Activated T-cell treated with anti-CD3 and anti-CD28 coated beads, Interleukin-2, amount 50 U/mL, for 72 hours (primary cell): Measurements from ENCODE around the gene LPO. TPM values are rescaled to one million over a fixed set of nuclear protein-coding genes. Genes with fewer than 3 reads are reported as not detected.

Source experiments
- ATAC-seq, 2 donors: fragments of 150-1000 bp; cut with Tn5 transposase; replicated peaks in 1 of 2; 2 replicates each; pipeline ENCODE4 v1.10.0; 2021; ENCODE audit warnings: moderate library complexity in 2 of 2, mild to moderate bottlenecking in 1 of 2
- DNase-seq, 2 donors: peaks; one replicate each; pipeline ENCODE4 v3.0.0; 2021 to 2022; ENCODE audit warnings: mixed read lengths in 1 of 2
- H3K27ac Mint-ChIP-seq: one replicate; pipeline ENCODE4 v1.8.0; 2022; ENCODE audit warnings: mild to moderate bottlenecking, moderate library complexity, mixed read lengths
- H3K27me3 Mint-ChIP-seq: one replicate; pipeline ENCODE4 v1.8.0; 2022; ENCODE audit warnings: low read depth, mixed read lengths
- H3K36me3 Mint-ChIP-seq, 2 donors: one replicate each; pipeline ENCODE4 v1.8.0; 2022; ENCODE audit warnings: mixed read lengths in 2 of 2, mild to moderate bottlenecking in 1 of 2; ENCODE audit not compliant: insufficient read depth in 2 of 2
- H3K4me1 Mint-ChIP-seq: one replicate; pipeline ENCODE4 v1.8.0; 2022; ENCODE audit warnings: low read depth, mixed read lengths
- H3K4me3 Mint-ChIP-seq, 2 donors: one replicate each; pipeline ENCODE4 v1.8.0; 2022; ENCODE audit warnings: mild to moderate bottlenecking in 2 of 2, mixed read lengths in 2 of 2, moderate library complexity in 2 of 2
- H3K9me3 Mint-ChIP-seq, 2 donors: one replicate each; pipeline ENCODE4 v1.8.0; 2022; ENCODE audit warnings: mixed read lengths in 2 of 2
- total RNA-seq, 2 donors: library from RNA; stranded (reverse); gene quantifications; one replicate each; pipeline ENCODE4 v1.2.3, GENCODE V29; 2022

LPO gene
- total RNA-seq, 2 donors from 2014 or later: 0.12 to 0.31 TPM

GRCh38 chr17:58311429-58311894 lies 73.1 kb downstream of the LPO start:
- no peaks in the 10 kb centered on the region for H3K9me3 Mint-ChIP-seq
- no peaks in the 10 kb centered on the region for H3K36me3 Mint-ChIP-seq
- H3K27ac Mint-ChIP-seq: no peak overlapping the region
- H3K4me3 Mint-ChIP-seq: no peak overlapping the region
- no peaks in the 10 kb centered on the region for H3K27me3 Mint-ChIP-seq
- ATAC-seq: no peak
- peak in 1 of 2 donors; percentile 7 for DNase-seq
- peaks cover 4% of the 10 kb centered on the region for H3K4me1 Mint-ChIP-seq

GRCh38 chr17:58312021-58312630 lies 73.7 kb downstream of the LPO start:
- Mint-ChIP-seq H3K9me3 (no peaks in the 10 kb centered on the region), H3K36me3 (no peaks in the 10 kb centered on the region), H3K27ac (no peak overlapping the region), H3K4me3 (no peak overlapping the region), H3K4me1 (peaks cover 10% of the 10 kb centered on the region), H3K27me3 (no peaks in the 10 kb centered on the region)
- DNase-seq (peak in 1 of 2 donors; percentile 9), ATAC-seq (peak in 1 of 2 donors; percentile 2)

GRCh38 chr17:58312829-58313228 lies 74.4 kb downstream of the LPO start:
- ATAC-seq (no peak), DNase-seq (no peak)
- Mint-ChIP-seq H3K27ac (peak overlapping the region; percentile 55), H3K4me3 (no peak overlapping the region), H3K36me3 (no peaks in the 10 kb centered on the region), H3K27me3 (no peaks in the 10 kb centered on the region), H3K9me3 (no peaks in the 10 kb centered on the region), H3K4me1 (peaks cover 17% of the 10 kb centered on the region)

GRCh38 chr17:58313815-58314705 lies 75.7 kb downstream of the LPO start:
- Mint-ChIP-seq H3K4me1 (peaks cover 27% of the 10 kb centered on the region), H3K27ac (peak overlapping the region; percentile 5), H3K9me3 (no peaks in the 10 kb centered on the region), H3K36me3 (no peaks in the 10 kb centered on the region), H3K4me3 (no peak overlapping the region), H3K27me3 (no peaks in the 10 kb centered on the region)
- peak in 1 of 2 donors; percentile 1 for DNase-seq
- ATAC-seq: no peak

GRCh38 chr17:58314706-58315015 lies 76.3 kb downstream of the LPO start:
- H3K9me3 Mint-ChIP-seq: no peaks in the 10 kb centered on the region
- DNase-seq (no peak), ATAC-seq (no peak)
- H3K4me1 Mint-ChIP-seq: peaks cover 30% of the 10 kb centered on the region
- H3K4me3 Mint-ChIP-seq: no peak overlapping the region
- H3K36me3 Mint-ChIP-seq: no peaks in the 10 kb centered on the region
- H3K27ac Mint-ChIP-seq: no peak overlapping the region
- no peaks in the 10 kb centered on the region for H3K27me3 Mint-ChIP-seq

GRCh38 chr17:58315281-58315711 lies 76.9 kb downstream of the LPO start:
- Mint-ChIP-seq H3K4me1 (peaks cover 33% of the 10 kb centered on the region), H3K9me3 (no peaks in the 10 kb centered on the region), H3K27me3 (no peaks in the 10 kb centered on the region), H3K4me3 (no peak overlapping the region), H3K36me3 (no peaks in the 10 kb centered on the region), H3K27ac (peak overlapping the region; percentile 18)
- peak in 1 of 2 donors; percentile 14 for DNase-seq
- ATAC-seq: no peak

GRCh38 chr17:58315750-58316149 lies 77.4 kb downstream of the LPO start:
- H3K4me3 Mint-ChIP-seq: no peak overlapping the region
- H3K9me3 Mint-ChIP-seq: no peaks in the 10 kb centered on the region
- peak overlapping the region; percentile 37 for H3K27ac Mint-ChIP-seq
- H3K27me3 Mint-ChIP-seq: no peaks in the 10 kb centered on the region
- H3K36me3 Mint-ChIP-seq: no peaks in the 10 kb centered on the region
- ATAC-seq (no peak), DNase-seq (no peak)
- peaks cover 33% of the 10 kb centered on the region for H3K4me1 Mint-ChIP-seq

GRCh38 chr17:58316260-58316960 lies 78.0 kb downstream of the LPO start:
- ATAC-seq (no peak), DNase-seq (peak; percentile 0 to 15)
- Mint-ChIP-seq H3K27ac (peak overlapping the region; percentile 37), H3K4me3 (no peak overlapping the region), H3K4me1 (peaks cover 34% of the 10 kb centered on the region), H3K27me3 (no peaks in the 10 kb centered on the region), H3K9me3 (no peaks in the 10 kb centered on the region), H3K36me3 (no peaks in the 10 kb centered on the region)

GRCh38 chr17:58317421-58318064 lies 79.2 kb downstream of the LPO start:
- peak; percentile 84 to 85 for DNase-seq
- ATAC-seq: peak; percentile 76 to 90
- Mint-ChIP-seq H3K27me3 (no peaks in the 10 kb centered on the region), H3K27ac (peak overlapping the region; percentile 78), H3K9me3 (no peaks in the 10 kb centered on the region), H3K4me1 (peaks cover 41% of the 10 kb centered on the region), H3K4me3 (peak overlapping the region; percentile 49 to 74), H3K36me3 (no peaks in the 10 kb centered on the region)

- peak in 1 of 2 donors; percentile 0 for ATAC-seq
- Mint-ChIP-seq H3K36me3 (no peaks in the 10 kb centered on the region), H3K27ac (peak overlapping the region; percentile 78), H3K4me3 (peak overlapping the region; percentile 49 to 74), H3K4me1 (peaks cover 41% of the 10 kb centered on the region), H3K9me3 (no peaks in the 10 kb centered on the region), H3K27me3 (no peaks in the 10 kb centered on the region)
- DNase-seq: peak; percentile 0 to 19
These were observed 79.7 kb downstream of the LPO start for GRCh38 chr17:58318065-58318481.
